IPS-NIHi7 (cell line): ENCODE results near the gene RSPO1.

Experiments
- DNase-seq: peaks from one replicate; pipeline ENCODE4 v3.0.0; 2012; ENCODE audit warnings: mixed read lengths; ENCODE audit errors: extremely low spot score

RSPO1 gene

GRCh38 chr1:37656881-37657280 is 22.2 kb upstream of the RSPO1 start:
- DNase-seq: no peak

GRCh38 chr1:37656026-37656425 is 21.3 kb upstream of the RSPO1 start:
- DNase-seq: no peak

GRCh38 chr1:37655274-37655673 is 20.6 kb upstream of the RSPO1 start:
- no peak for DNase-seq

GRCh38 chr1:37653906-37654305 is 19.2 kb upstream of the RSPO1 start:
- no peak for DNase-seq

GRCh38 chr1:37652976-37653375 is 18.3 kb upstream of the RSPO1 start:
- no peak for DNase-seq

- no peak for DNase-seq
These were observed 17.1 kb upstream of the RSPO1 start for GRCh38 chr1:37651803-37652202.

- no peak for DNase-seq
These were observed 16.0 kb upstream of the RSPO1 start for GRCh38 chr1:37650721-37651120.

GRCh38 chr1:37650173-37650572 is 15.5 kb upstream of the RSPO1 start:
- DNase-seq: no peak

GRCh38 chr1:37647281-37647680 is 12.6 kb upstream of the RSPO1 start:
- DNase-seq: no peak

- no peak for DNase-seq
These were observed 6.4 kb upstream of the RSPO1 start for GRCh38 chr1:37641059-37641458.

- no peak for DNase-seq
These were observed 1.7 kb upstream of the RSPO1 start for GRCh38 chr1:37636435-37636834.

GRCh38 chr1:37634992-37635902 is 555 bp upstream of the RSPO1 start:
- DNase-seq: no peak

- peak; percentile 30 for DNase-seq
These were observed 801 bp downstream of the RSPO1 start for GRCh38 chr1:37633938-37634243.

GRCh38 chr1:37633040-37633937 is 1.4 kb downstream of the RSPO1 start:
- DNase-seq: no peak

GRCh38 chr1:37631036-37631435 is 3.7 kb downstream of the RSPO1 start:
- no peak for DNase-seq

GRCh38 chr1:37630426-37631028 is 4.2 kb downstream of the RSPO1 start:
- DNase-seq: no peak

- DNase-seq: no peak
These were observed 4.8 kb downstream of the RSPO1 start for GRCh38 chr1:37629726-37630425.

GRCh38 chr1:37629008-37629407 is 5.7 kb downstream of the RSPO1 start:
- no peak for DNase-seq

GRCh38 chr1:37628026-37628556 is 6.6 kb downstream of the RSPO1 start:
- no peak for DNase-seq

GRCh38 chr1:37622131-37622530 is 12.6 kb downstream of the RSPO1 start:
- DNase-seq: peak; percentile 64

- no peak for DNase-seq
These were observed 13.3 kb downstream of the RSPO1 start for GRCh38 chr1:37621326-37621870.
